GM12873 (cell line): ENCODE data around the gene CD4.

Experiments used
- CTCF ChIP-seq: IDR thresholded peaks from 2 replicates; pipeline ENCODE4 v1.5.1; 2012; ENCODE audit warnings: low read depth, mild to moderate bottlenecking, moderate library complexity, low read length, control low read depth; ENCODE audit not compliant: insufficient read depth; ENCODE audit errors: missing control alignments

The CD4 gene

DNA sequence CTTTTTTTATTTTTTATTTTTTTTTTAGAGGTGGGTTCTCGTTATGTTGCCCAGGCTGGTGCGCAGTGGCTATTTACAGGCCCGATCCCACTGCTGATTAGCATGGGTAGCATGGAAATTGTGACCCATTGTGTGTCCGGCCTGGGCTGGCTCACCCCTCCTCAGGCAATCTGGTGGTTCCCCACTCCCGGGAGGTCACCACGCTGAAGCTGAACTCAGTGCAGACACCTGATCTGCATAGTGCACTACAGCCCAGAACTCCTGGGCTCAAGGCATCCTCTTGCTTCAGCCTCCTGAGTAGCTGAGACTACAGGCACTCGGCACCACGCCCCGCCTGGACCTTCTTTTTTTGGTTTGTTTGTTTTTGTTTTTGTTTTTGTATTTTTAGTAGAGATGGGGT lies 5.5 kb upstream of the CD4 start:
- no peak for TF ChIP-seq CTCF

DNA sequence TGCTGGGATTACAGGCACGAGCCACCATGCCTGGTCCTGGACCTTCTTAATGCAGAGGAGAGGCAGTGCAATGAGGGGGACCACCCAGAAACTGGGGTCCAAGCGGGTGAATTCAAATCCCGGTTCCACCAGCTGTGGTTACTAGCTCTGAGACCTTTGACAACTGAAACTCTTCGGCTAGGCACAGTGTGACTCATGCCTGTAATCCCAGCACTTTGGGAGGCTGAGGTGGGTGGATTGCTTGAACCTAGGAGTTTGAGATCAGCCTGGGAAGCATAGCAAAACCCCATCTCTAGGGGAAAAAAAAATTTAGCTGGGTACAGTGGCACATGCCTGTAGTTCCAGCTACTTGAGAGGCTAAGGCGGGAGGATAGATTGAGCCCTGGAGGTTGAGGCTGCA lies 5.0 kb upstream of the CD4 start:
- TF ChIP-seq CTCF, result no peak

- no peak for TF ChIP-seq CTCF
These were observed 4.6 kb upstream of the CD4 start for GRCh38 chr12:6784761-6785160.

DNA sequence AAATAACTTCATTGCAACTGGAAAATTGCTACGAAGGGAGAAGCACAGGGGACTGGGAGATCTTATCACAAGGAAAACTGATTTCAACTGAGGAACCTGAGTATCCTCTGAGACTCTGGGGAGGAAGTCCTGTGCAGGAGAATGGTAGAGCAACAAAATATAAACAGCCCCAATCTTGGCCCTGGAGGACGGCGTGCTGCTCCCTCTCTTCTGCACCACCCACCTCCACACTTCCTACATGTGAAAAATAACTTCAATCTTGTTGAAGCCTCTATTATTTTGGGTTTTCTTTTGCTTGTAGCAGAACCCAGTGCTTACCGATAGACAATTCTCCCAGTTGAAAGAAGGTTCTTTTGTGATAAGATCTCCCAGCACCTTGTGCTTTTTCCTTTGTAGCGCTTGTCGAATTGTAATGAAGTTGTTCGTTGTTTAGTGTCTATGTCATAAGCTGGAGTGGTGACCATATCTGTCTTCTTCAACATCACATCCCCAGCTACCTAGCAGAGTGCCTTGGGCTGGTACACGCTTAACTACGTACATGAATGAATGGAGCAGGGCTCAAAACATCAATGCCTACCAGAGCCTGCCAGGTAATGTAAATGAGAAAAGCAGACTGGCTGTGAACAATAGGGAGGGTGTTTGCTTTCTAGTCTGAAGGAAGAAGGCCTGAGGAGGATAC lies 2.8 kb upstream of the CD4 start:
- TF ChIP-seq CTCF, result no peak

DNA sequence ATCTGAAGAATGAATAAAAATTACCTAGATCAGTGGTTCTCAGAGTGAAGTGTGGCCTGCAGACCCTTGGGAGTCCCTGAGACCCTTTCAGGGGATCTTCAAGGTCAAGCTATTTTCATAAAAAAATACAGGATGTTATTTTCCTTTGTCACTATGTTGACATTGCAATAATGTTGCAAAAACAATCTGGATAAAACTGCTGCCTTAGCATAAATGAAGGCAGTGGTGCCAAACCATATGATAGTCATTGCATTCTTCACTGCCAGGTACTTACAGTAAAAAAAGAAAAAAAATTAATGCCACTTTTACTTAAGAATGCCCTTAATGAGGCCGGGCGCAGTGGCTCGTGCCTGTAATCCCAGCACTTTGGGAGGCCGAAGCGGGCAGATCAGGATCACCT lies 2.0 kb upstream of the CD4 start:
- no peak for TF ChIP-seq CTCF

GRCh38 chr12:6790496-6791150 lies 1.3 kb downstream of the CD4 start:
- TF ChIP-seq CTCF, result no peak

DNA sequence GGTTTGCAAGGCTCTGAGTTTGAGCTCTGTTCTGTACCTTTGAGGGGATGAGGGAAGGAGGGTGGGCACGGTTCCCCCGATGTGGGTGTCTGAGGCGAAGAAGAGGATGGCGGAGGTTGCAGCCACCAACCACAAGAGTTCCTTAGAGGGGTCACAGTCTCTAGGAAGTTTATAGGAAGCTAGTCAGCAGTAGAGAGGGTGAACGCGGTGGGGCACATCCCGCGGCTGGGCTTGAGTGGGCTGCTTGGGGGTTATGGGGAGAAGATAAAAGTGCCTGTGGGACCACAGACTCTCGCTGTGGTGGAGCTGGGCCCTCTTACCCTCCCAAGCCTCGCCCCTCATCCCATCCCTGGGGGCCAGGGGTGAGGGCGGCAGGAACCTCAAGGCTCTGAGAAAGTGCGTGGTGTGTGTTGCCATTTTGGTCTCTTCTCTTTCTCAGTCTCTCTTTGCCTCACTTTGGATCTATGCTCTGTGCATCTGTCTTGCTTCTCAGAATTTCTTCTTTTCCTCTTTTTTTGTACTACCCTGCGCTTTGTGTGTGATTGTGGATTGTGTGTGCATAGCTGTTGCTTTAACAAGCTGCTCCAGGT lies 2.7 kb downstream of the CD4 start:
- TF ChIP-seq CTCF, result no peak
